SK-N-SH (cell line): Measurements from ENCODE around the gene FBXW8. TPM values are rescaled to one million over a fixed set of nuclear protein-coding genes. Genes with fewer than 3 reads are reported as not detected.

Source experiments
- CTCF ChIA-PET: fragments of 300-600, 350-600 bp; formaldehyde crosslinking; extraction: SDS; loops from one replicate; lab custom pipeline; 2021; lab: Yijun Ruan, JAX
- POLR2A ChIA-PET: fragments of 350-600 bp; sonication (Branson Sonifier 250); formaldehyde crosslinking; extraction: SDS; loops from one replicate; lab custom pipeline; 2020; ENCODE audit warnings: antibody characterized with exemption, inconsistent platforms; lab: Yijun Ruan, JAX
- DNase-seq: peaks from one replicate; pipeline ENCODE4 v3.0.0; 2012
- H2AFZ ChIP-seq: fragments of 200-600 bp; sonication (generic); 2 replicates; pipeline ENCODE4 v1.8.1; 2016; ENCODE audit warnings: antibody characterized with exemption, mild to moderate bottlenecking, low read depth
- H3F3A ChIP-seq: fragments of 200-600 bp; sonication (generic); replicated peaks from 2 replicates; pipeline ENCODE3; 2016; ENCODE audit warnings: antibody characterized with exemption, mild to moderate bottlenecking; ENCODE audit not compliant: insufficient read depth
- H3K27ac ChIP-seq, 2 experiments: fragments of 200-500 bp in 1 of 2; fragments of 200-600 bp in 1 of 2; sonication (Bioruptor generic) in 1 of 2; sonication (generic), shearing (Covaris generic) in 1 of 2; 2 replicates each; pipeline versions ENCODE4 v1.5.1 to v1.6.1; 2014 to 2016; ENCODE audit warnings: low read depth in 2 of 2, inconsistent platforms in 1 of 2, low read length in 1 of 2, mild to moderate bottlenecking in 1 of 2, mixed read lengths in 1 of 2
- H3K27me3 ChIP-seq: fragments of 200-600 bp; sonication (generic), shearing (Covaris generic); 2 replicates; pipeline ENCODE4 v1.6.1; 2016; ENCODE audit warnings: mixed run types; ENCODE audit not compliant: insufficient read depth
- H3K36me3 ChIP-seq, 2 experiments: fragments of 200-500 bp in 1 of 2; fragments of 200-600 bp in 1 of 2; sonication (Bioruptor generic) in 1 of 2; sonication (generic) in 1 of 2; replicated peaks in 1 of 2; 2 replicates each; pipeline versions ENCODE3 to v1.5.1; 2014 to 2016; ENCODE audit warnings: low read length in 1 of 2, mild to moderate bottlenecking in 1 of 2; ENCODE audit not compliant: insufficient read depth in 2 of 2, control insufficient read depth in 1 of 2
- H3K4me1 ChIP-seq, 2 experiments: fragments of 200-500 bp in 1 of 2; fragments of 200-600 bp in 1 of 2; sonication (Bioruptor generic) in 1 of 2; sonication (generic), shearing (Covaris generic) in 1 of 2; 2 replicates each; pipeline versions ENCODE4 v1.5.1 to v1.6.1; 2014 to 2016; ENCODE audit warnings: low read depth in 1 of 2, low read length in 1 of 2, mixed run types in 1 of 2; ENCODE audit not compliant: insufficient read depth in 2 of 2, control insufficient read depth in 1 of 2
- H3K4me2 ChIP-seq: fragments of 200-600 bp; sonication (generic), shearing (Covaris generic); 2 replicates; pipeline ENCODE4 v1.6.1; 2017; ENCODE audit warnings: mixed run types
- H3K4me3 ChIP-seq, 2 experiments: fragments of 200-500 bp in 1 of 2; fragments of 200-600 bp in 1 of 2; sonication (Bioruptor generic) in 1 of 2; sonication (generic), shearing (Covaris generic) in 1 of 2; 2 replicates each; pipeline versions ENCODE4 v1.5.1 to v1.8.1; 2014 to 2016; ENCODE audit warnings: low read depth in 2 of 2, inconsistent platforms in 1 of 2, low read length in 1 of 2, mild to moderate bottlenecking in 1 of 2, mixed read lengths in 1 of 2, moderate library complexity in 1 of 2
- H3K79me2 ChIP-seq: fragments of 200-600 bp; sonication (generic); 2 replicates; pipeline ENCODE4 v1.8.1; 2017; ENCODE audit warnings: mild to moderate bottlenecking; ENCODE audit not compliant: insufficient read depth
- H3K9ac ChIP-seq: fragments of 200-600 bp; sonication (generic); 2 replicates; pipeline ENCODE4 v1.6.1; 2017; ENCODE audit warnings: mixed run types
- H3K9me2 ChIP-seq: fragments of 200-600 bp; sonication (generic); 2 replicates; pipeline ENCODE4 v1.6.1; 2017; ENCODE audit warnings: mixed run types
- H3K9me3 ChIP-seq: fragments of 200-600 bp; sonication (generic); 2 replicates; pipeline ENCODE4 v1.6.1; 2017; ENCODE audit warnings: mixed run types, mild to moderate bottlenecking, moderate library complexity
- H4K20me1 ChIP-seq: fragments of 200-600 bp; sonication (generic); 2 replicates; pipeline ENCODE4 v1.6.1; 2017; ENCODE audit warnings: mild to moderate bottlenecking, mixed run types; ENCODE audit not compliant: insufficient read depth
- CHD2 ChIP-seq: fragments of 150-350 bp; IDR thresholded peaks from 2 replicates; pipeline ENCODE4 v1.6.1; 2018; ENCODE audit warnings: low read length; ENCODE audit not compliant: partially characterized antibody
- CTCF ChIP-seq: fragments of 200-600 bp; sonication (generic); IDR thresholded peaks from 2 replicates; pipeline ENCODE4 v1.6.1; 2017; ENCODE audit warnings: antibody characterized with exemption, mild to moderate bottlenecking, moderate library complexity
- ELF1 ChIP-seq: IDR thresholded peaks from 2 replicates; pipeline ENCODE4 v1.4.0; 2012
- EP300 ChIP-seq, 2 experiments: IDR thresholded peaks; 2 replicates each; pipeline versions ENCODE4 v1.4.0 to v1.6.1; 2012; ENCODE audit warnings: borderline replicate concordance in 1 of 2, low read depth in 1 of 2, low read length in 1 of 2
- EZH2phosphoT487 ChIP-seq: fragments of 200-600 bp; sonication (generic); IDR thresholded peaks from 2 replicates; pipeline ENCODE4 v1.6.1; 2017; ENCODE audit warnings: low read depth, mixed run types, mild to moderate bottlenecking, antibody characterized with exemption, moderate library complexity, borderline replicate concordance
- FOXJ3 ChIP-seq: sonication (generic); formaldehyde crosslinking; IDR thresholded peaks from 2 replicates; pipeline ENCODE4 v1.5.1; 2020; ENCODE audit warnings: mild to moderate bottlenecking, missing genetic modification reagents
- GABPA ChIP-seq: IDR thresholded peaks from 2 replicates; pipeline ENCODE4 v1.4.0; 2012; ENCODE audit warnings: low read depth, mild to moderate bottlenecking
- GATA2 ChIP-seq: sonication (generic); formaldehyde crosslinking; IDR thresholded peaks from 2 replicates; pipeline ENCODE4 v1.5.0; 2020; ENCODE audit warnings: mild to moderate bottlenecking, missing genetic modification reagents
- JUND ChIP-seq: IDR thresholded peaks from 2 replicates; pipeline ENCODE4 v1.4.0; 2012
- MXI1 ChIP-seq: IDR thresholded peaks from 2 replicates; pipeline ENCODE4 v1.6.1; 2012; ENCODE audit warnings: mild to moderate bottlenecking, low read depth, low read length, improper control_type of control experiment
- PBX3 ChIP-seq: IDR thresholded peaks from 2 replicates; pipeline ENCODE4; 2012
- RAD21 ChIP-seq: IDR thresholded peaks from 2 replicates; pipeline ENCODE4 v1.6.1; 2012; ENCODE audit warnings: mild to moderate bottlenecking, low read length
- RCOR1 ChIP-seq: fragments of 150-350 bp; IDR thresholded peaks from 2 replicates; pipeline ENCODE4 v1.6.1; 2017; ENCODE audit warnings: antibody characterized with exemption, low read length
- RFX5 ChIP-seq: IDR thresholded peaks from 2 replicates; pipeline ENCODE4 v1.6.1; 2012; ENCODE audit warnings: mild to moderate bottlenecking, improper control_type of control experiment, low read length
- SMC3 ChIP-seq: IDR thresholded peaks from 2 replicates; pipeline ENCODE4 v1.6.1; 2012; ENCODE audit warnings: low read depth, low read length, improper control_type of control experiment
- TAF1 ChIP-seq: IDR thresholded peaks from 2 replicates; pipeline ENCODE4 v1.6.1; 2012; ENCODE audit warnings: low read depth, mild to moderate bottlenecking, low read length, moderate library complexity, borderline replicate concordance
- TEAD4 ChIP-seq: IDR thresholded peaks from 2 replicates; pipeline ENCODE4 v1.4.0; 2012; ENCODE audit warnings: mild to moderate bottlenecking, borderline replicate concordance; ENCODE audit not compliant: insufficient read depth
- USF1 ChIP-seq: IDR thresholded peaks from 2 replicates; pipeline ENCODE4 v1.4.0; 2012; ENCODE audit warnings: low read depth, borderline replicate concordance
- YY1 ChIP-seq: IDR thresholded peaks from 2 replicates; pipeline ENCODE4 v1.4.0; 2012; ENCODE audit warnings: low read depth, mild to moderate bottlenecking
- WGBS: methylation state at CpG from one replicate; pipeline ENCODE4 v1.1.6; 2017; ENCODE audit warnings: low lambda C conversion rate; 5-methylcytosine and 5-hydroxymethylcytosine counted together
- polyA plus RNA-seq, 3 experiments: library from polyadenylated mRNA; depleted of rRNA; stranded (reverse); fragments of >200 nt; gene quantifications; 2 replicates each; pipeline ENCODE4 v1.2.3, GENCODE V29; 2012
- TF ChIP-seq, protein P1 (sequence below): IDR thresholded peaks from 2 replicates; pipeline ENCODE4 v1.6.1; 2012; ENCODE audit warnings: mild to moderate bottlenecking, low read depth, low read length, moderate library complexity

Gene FBXW8
- polyA plus RNA-seq, 1 of the 3 experiments (the other 2 are of a cell fraction) = 15.6 TPM

DNA sequence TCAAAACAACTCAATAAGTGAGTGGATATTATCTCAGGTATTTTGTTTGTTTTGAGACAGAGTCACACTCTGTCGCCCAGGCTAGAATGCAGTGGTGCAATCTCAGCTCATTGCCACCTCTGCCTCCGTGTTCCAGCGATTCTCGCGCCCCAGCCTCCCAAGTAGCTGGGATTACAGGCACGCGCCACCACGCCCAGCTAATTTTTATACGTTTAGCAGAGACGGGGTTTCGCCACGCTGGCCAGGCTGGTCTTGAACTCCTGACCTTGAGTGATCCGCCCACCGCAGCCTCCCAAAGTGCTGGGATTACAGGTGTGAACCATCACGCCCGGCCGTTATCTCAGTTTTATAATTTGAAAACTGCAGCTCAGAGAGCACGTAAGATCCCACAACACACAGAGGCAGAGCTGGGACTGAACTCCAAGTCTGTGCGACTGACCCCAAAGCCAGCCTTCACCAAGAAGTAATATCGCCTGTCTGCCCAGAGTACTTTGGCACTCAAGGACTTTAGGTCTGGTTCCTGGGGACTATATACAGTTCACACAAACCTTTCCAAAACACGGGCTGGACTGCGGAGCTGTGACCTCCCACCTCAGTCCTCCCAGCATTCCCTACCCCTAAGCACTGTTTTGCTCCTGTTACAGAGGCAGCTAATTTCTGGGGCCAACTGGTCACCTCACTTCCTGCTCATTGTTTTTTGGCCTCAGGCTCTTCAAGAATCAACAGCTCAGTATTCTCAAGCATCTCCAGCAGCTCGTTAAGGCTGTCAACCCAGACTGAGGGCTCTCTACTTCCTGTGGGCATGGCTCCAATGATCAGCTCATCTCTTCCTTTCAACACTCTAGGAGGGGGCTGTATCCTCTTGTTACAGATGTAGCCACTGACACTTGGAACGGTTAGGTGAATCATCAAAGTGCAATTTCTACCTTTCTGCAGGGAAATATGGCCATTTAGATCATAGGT, 165.9 kb downstream of the FBXW8 start:
- POLR2A ChIA-PET = no interaction called here
- no peak overlapping the region for H3K4me3 ChIP-seq
- no peaks in the 10 kb centered on the region for H3K9me3 ChIP-seq
- no peaks in the 10 kb centered on the region for H3K36me3 ChIP-seq
- H3K27me3 ChIP-seq = no peaks in the 10 kb centered on the region; the same call in 1 of the 2 replicates
- H3F3A ChIP-seq = no peaks in the 10 kb centered on the region
- no peak overlapping the region for H3K9ac ChIP-seq
- H3K4me1 ChIP-seq = peaks cover 0 to 5% of the 10 kb centered on the region in 2 experiments; a peak in 1 of 4 replicates
- no peak for TF ChIP-seq SMC3
- TF ChIP-seq YY1 = no peak
- TF ChIP-seq GABPA = no peak
- no peak for TF ChIP-seq FOXJ3 (CRISPR knock-in tag)
- no peak for TF ChIP-seq JUND
- TF ChIP-seq EP300 (IDR thresholded peaks at IDR 0.05; ENCODE audit: borderline replicate concordance in 1 of 2, low read depth in 1 of 2, low read length in 1 of 2) = no peak
- TF ChIP-seq PBX3 = no peak
- no peak for TF ChIP-seq TAF1
- TF ChIP-seq RAD21 = no peak
- TF ChIP-seq RFX5 = no peak
- no peak for TF ChIP-seq GATA2 (CRISPR knock-in tag)
- no peak for TF ChIP-seq CTCF
- TF ChIP-seq, all 33 proteins: peak for 0
- 85% methylated on average over 22 of the region's 24 CpGs for WGBS
- Histone ChIP-seq H2AFZ (no peak overlapping the region), H3K4me2 (no peak overlapping the region), H3K27ac (no peak overlapping the region), H4K20me1 (no peaks in the 10 kb centered on the region), H3K79me2 (no peaks in the 10 kb centered on the region), H3K9me2 (no peaks in the 10 kb centered on the region)
- no peak for DNase-seq
- CTCF ChIA-PET = interaction anchor here (0.7 to 1.4 kb wide), 2 partner anchors 11 to 368 kb away, joined by 4 read pairs; no protein-coding TSS in a partner anchor

DNA sequence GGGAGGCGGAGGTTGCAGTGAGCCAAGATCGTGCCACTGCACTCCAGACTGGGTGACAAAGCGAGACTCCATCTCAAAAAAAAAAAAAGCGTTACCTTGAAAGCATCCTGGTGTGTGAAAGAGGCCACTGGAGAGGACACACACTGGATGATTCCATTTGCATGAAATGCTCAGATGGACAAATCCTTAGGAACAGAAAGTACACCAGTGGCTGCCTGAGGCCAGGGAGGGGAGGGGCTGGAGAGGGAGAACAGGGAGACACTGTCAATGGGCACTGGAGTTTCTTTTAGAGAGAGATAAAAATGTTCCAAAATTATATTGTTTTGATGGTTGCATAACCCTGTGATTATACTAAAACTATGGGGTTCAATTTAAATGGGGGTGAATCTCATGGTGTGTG, 168.7 kb downstream of the FBXW8 start:
- POLR2A ChIA-PET = no interaction called here
- Histone ChIP-seq H3K4me3 (no peak overlapping the region), H3K9me2 (no peaks in the 10 kb centered on the region), H3K4me2 (no peak overlapping the region), H3K79me2 (no peaks in the 10 kb centered on the region), H3F3A (no peaks in the 10 kb centered on the region), H3K27ac (no peak overlapping the region), H3K27me3 (no peaks in the 10 kb centered on the region; the same call in 1 of the 2 replicates), H3K36me3 (no peaks in the 10 kb centered on the region), H3K9me3 (no peaks in the 10 kb centered on the region), H4K20me1 (no peaks in the 10 kb centered on the region), H2AFZ (no peak overlapping the region), H3K9ac (no peak overlapping the region), H3K4me1 (peaks cover 0 to 5% of the 10 kb centered on the region in 2 experiments; a peak in 1 of 4 replicates)
- DNase-seq = no peak
- WGBS = 85% methylated on average over 4 of the region's 4 CpGs
- CTCF ChIA-PET = interaction anchor here (1.1 kb wide), 1 partner anchor 19 kb away, joined by 3 read pairs; no protein-coding TSS in a partner anchor
- TF ChIP-seq SMC3 (no peak), RCOR1 (no peak), RAD21 (no peak), EZH2phosphoT487 (no peak), TEAD4 (no peak), USF1 (no peak), TAF1 (no peak), CHD2 (no peak), ELF1 (no peak), MXI1 (no peak)
- TF ChIP-seq, protein P1, sequence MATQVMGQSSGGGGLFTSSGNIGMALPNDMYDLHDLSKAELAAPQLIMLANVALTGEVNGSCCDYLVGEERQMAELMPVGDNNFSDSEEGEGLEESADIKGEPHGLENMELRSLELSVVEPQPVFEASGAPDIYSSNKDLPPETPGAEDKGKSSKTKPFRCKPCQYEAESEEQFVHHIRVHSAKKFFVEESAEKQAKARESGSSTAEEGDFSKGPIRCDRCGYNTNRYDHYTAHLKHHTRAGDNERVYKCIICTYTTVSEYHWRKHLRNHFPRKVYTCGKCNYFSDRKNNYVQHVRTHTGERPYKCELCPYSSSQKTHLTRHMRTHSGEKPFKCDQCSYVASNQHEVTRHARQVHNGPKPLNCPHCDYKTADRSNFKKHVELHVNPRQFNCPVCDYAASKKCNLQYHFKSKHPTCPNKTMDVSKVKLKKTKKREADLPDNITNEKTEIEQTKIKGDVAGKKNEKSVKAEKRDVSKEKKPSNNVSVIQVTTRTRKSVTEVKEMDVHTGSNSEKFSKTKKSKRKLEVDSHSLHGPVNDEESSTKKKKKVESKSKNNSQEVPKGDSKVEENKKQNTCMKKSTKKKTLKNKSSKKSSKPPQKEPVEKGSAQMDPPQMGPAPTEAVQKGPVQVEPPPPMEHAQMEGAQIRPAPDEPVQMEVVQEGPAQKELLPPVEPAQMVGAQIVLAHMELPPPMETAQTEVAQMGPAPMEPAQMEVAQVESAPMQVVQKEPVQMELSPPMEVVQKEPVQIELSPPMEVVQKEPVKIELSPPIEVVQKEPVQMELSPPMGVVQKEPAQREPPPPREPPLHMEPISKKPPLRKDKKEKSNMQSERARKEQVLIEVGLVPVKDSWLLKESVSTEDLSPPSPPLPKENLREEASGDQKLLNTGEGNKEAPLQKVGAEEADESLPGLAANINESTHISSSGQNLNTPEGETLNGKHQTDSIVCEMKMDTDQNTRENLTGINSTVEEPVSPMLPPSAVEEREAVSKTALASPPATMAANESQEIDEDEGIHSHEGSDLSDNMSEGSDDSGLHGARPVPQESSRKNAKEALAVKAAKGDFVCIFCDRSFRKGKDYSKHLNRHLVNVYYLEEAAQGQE = no peak
